NCI-H345 treated with DMSO at 0.1 percent for 48 hours (cell line): ENCODE measurements around the gene ZNHIT2.
A peak's percentile ranks its signal among the peaks of the same experiment; 100 is the strongest.
"Not testable (repeated sequence)": the region's sequence is repeated elsewhere in the genome, so short reads cannot be mapped to it uniquely, and the experiment has no call there.

Source experiments
- DNase-seq: peaks from one replicate; lab custom pipeline; 2025; ENCODE audit not compliant: unreplicated experiment; lab: John Stamatoyannopoulos, UW

ZNHIT2 gene

DNA sequence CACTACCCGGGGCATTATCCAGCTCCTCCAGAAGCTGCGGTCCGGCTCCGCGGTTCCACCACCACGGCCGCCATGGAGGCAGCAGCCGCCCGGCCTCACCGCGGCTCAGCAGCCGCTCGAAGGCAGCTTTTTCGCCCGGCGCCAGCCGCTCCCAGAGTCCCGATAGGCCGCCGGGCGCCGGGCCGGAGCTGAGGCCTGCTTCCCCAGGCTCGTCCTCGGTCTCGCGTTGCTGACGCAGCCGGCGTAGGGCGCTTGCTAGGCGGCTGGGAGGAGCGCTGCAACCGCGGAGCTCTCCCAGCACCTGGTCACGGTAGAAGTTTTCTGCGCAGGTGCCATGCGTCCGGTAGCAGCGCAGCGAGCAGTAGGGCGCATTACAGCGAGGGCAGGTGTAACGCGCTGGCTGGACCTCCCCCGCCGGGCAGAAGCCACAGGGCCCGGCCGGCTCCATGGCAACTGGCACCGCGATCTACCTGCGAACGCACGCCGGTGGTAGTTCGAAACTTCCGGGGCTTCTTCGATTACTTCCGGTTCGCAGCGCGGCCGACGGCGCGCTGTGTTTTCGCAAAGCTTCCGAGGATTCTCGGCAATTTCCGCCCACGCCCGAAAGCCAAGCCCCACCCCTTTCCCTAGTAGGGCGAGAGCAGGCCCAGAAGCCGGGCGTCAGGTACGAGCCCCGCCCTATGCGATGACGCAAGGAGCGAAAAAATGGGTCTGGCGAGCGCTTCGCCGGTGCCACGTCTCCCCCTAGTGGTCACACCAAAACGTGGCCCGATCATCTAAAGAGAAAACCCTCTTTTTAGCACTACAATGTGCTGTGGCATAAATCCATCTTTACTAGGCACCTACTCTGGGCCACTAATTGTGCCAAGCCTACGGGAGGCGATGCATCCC, at the start of gene ZNHIT2:
ZNHIT2 (minus strand) TSS at position 496 of the 891 bp plus-strand sequence; CDS start at position 448, 48 bp downstream.
- peak; percentile 97 for DNase-seq

DNA sequence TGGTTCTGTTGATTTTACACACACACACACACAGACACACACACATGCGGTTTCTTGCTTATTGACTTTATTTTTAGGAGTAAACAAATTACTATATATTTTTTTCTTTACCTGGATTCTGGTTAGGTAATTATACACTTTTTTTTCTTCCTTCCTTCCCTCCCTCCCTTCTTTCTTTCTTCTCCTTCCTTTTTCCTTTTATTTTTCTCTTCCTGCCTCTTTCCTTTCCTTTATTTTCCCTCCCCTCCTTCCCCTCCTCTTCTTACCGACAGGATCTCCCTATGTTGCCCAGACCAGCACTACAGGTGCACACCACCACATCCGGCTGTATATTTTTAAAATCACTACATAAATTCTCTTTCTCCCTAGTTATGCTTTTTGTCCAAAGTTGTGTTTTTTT, 49.4 kb upstream of the ZNHIT2 start:
- DNase-seq = no peak

DNA sequence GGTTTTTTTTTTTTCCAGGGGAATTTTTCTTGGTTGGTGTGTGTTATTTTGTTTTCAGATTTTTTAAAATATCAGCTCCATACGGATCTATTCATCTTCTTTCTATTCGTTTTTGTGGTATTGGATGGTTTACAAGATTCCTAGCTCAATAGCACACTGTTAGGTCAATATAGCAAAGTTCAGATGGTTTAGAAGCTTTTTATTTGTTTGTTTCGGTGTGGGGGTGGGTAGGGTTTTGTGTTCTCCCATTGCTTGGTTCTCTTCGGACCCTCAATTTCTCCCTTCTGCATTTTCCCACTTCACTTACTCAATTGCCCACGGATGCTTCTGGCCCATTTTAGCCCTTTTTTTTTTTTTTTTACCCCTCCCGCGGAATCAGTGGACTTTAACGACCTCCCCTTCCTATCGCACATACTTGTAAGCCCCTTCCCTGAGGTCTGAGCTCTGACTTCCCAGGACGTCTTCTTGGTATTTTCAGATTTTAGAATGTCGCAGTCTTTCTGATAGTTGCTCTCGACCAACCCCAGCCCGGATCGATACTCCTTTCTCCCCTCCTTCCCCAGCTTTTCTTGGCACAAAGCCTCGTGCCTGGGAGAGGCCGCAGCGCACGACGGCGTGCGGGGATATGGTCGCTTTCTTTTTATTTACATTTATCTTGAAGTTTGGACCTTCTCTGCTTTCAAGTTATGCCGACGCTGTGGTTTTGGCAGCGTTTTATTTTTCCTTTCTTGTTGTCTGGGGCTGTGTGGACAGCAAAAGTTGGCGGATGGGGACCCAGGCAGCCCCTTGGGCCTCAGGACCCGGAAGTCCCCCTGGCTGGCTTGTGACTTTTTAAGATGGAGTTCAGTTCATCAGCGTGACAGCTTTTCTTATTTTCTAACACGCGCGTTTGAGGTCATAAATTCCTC, 48.2 kb upstream of the ZNHIT2 start:
- DNase-seq = no peak

DNA sequence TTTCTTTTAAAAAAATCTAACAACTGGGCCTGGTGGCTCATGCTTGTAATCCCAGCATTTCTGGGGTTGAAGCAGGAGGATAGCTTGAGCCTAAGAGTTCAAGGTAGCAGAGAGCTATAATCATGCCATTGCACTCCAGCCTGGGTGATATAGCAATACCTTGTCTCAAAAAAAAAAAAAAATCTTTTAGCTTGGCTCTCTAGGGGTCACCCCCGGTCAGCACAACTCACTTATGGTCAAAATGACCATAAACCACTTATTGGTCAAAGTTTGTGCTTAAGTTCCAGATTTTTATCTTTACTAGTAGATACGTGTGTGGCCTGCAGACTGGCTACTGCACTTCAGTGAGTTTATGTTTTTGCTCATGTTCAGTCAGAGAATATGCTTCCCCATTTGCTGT, 46.2 kb upstream of the ZNHIT2 start:
- DNase-seq = no peak

DNA sequence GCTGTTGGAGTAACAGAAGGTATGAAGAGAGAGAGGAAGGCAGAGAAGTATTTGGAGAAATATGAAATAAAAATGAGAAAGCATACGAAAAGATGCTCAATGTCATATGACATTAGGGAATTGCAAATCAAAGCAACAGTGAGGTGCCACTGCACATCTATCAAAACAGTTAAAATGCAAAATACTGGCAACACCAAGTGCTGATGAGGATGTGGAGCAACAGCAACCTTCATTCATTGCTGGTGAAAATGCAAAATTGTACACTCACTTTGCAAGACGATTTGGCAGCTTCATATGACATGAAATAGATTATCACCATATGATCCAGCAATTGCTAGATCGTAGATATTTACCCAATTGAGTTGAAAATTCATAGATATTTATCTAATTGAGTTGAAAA, 43.1 kb upstream of the ZNHIT2 start:
- no peak for DNase-seq

DNA sequence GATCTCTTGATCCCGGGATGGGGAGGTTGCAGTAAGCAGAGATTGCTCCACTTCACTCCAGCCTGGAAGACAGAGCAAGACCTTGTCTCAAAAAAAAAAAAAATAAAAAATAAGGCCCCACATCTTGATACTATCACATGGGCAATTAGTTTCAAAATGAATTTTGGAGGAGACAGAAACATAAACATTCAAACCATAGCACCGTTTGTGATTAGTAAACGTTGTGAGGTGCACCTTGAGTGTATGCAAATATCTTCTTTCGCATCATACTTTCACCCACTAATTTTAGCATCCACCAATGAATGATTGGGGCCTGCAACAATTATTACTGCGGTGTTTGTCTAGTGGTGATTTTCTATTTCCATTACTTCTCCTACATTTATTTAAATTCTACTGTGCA, 41.5 kb upstream of the ZNHIT2 start:
- no peak for DNase-seq

DNA sequence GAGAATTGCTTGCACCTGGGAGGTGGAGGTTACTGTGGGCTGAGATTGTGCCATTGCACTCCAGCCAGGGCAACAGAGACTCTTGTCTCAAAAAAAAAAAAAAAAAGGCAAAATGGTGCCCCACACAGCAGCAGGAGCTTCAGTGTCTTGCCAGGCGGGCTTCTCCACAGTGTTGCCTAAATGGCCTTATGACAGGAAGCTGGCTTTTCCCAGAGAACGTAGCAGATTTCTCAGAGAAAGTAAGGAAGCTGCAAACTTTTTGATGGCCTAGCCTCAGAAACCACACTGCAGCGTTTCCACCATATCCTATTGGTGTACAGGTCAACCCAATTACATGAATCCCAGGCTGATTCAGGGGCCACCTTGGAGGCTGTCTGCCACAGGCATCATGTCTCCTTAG, 39.8 kb upstream of the ZNHIT2 start:
- DNase-seq = no peak

DNA sequence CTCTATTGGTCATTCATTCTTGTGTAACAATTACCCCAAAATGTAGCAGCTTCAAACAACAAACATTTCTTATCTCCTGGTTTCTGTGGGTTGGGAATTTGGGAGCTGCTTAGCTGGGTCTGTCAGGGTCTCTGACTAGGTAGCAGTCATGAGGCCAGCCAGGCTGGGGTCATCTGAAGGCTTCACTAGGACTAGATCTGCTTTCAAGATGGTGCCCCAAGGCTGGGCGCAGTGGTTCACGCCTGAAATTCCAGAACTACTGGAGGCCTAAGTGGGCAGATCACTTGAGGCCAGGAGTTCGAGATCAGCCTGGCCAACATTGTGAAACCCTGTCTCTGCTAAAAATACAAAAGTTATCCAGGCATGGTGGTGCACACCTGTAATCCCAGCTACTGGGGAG, 39.4 kb upstream of the ZNHIT2 start:
- no peak for DNase-seq

DNA sequence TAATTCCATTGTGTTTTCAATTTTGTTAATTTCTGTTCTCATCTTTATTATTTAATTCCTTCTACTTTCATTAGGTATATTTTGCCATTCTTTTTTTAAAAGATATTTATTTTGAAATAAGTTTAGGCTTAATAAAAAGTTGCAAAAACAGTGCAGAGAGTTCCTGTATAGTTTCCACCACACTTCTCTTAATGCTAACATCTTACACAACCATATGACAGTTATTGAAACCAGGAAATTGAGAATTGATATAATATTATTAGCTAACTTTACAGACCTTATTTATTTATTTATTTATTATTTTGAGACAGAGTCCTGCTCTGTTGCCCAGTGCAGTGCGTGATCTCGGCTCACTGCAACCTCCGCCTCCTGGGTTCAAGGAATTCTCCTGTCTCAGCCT, 38.8 kb upstream of the ZNHIT2 start:
- no peak for DNase-seq

DNA sequence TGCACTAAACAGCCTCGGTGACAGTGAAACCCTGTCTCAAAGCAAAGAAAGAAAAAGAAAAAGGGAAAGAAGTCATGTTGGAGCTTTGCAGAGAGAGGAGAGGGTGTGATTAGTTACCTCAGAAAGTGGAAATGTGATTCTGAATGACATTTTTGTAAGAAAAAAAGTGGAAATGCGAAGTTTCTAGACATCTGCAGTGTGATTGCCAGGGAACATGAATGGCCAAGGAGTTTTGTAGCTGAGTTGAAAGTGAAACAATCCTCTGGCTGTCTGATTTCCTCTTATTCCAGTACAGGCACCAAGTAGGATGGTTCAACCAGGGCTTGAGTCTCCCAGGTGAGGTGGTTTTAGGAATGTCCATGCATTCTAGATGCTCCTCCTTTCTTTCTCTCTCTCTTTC, 34.6 kb upstream of the ZNHIT2 start:
- DNase-seq = no peak

DNA sequence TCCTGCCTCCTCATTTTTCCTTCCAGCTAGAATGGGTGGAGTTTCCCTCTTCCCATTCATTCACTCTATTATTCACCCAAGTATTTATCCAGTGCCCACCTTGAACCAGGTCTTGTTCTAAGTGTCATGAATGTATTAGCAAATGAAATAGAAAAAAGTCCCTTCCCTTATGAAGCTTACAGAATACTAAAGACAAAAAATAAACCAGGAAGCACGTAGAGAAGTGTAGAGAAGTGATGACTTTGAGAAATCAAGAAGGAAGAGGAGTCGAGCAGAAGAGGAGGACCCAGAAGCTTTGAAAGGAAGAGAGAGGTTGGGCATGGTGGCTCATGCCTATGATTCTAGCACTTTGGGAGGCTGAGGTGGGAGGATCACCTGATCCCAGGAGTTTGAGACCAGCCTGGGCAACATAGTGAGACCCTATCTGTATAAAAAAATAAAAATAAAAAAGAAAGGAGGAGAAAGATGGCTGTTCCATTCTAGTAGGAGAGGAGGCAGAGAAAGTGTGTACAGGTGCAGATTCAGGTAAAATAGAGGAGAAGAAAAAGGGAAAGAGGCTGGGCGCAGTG, 33.9 kb upstream of the ZNHIT2 start:
- DNase-seq = no peak

DNA sequence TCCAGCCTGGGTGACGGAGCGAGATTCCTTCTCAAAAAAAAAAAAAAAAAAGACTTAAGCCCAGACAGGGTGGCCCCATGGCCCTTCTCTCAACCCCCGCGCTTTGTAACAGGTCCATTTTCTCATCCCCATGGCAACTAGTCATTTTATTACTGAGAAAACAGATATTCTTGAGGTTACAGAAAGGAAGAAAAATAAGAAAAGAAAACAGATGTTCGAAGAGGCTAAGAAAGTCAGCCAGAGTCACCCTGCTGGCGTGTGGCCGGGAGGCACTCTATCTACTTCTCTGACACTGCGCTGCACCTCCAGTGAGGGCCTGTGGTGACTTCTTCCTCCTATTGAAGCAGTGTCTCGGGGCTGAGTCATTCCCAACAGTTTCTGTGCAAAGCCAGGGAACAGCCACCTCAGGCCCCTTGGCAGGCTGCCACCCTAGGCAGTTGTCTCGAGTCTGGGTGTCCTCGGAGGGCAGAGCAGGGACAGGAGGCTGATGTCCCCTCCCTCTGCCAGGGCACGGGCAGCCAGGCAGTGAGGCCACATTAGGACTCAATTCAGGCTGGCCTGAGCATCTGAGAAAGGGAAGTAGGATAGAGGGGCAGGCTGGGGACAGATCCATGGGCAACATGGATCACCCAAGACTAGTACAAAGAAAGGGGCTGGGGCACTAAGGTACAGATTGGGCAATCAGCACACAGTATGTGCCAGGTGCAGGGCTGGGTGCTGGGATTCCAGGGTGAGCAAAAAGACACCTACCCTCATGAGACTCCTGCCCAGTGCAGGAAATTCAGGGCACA, 33.2 kb upstream of the ZNHIT2 start:
- DNase-seq = no peak

DNA sequence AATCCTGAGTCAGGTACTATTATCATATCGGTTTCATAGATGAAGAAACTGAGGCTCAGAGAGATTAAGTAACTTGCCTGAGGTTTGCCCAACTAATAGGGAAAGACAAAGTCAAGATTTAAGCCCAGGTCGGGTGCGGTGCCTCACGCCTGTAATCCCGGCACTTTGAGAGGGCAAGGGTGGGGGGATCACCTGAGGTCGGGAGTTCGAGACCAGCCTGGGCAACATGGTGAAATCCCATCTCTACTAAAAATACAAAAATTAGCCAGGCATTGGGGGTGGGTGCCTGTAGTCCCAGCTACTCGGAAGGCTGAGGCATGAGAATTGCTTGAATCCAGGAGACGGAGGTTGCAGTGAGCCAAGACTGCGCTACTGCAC, 32.6 kb upstream of the ZNHIT2 start:
- not testable (repeated sequence) for DNase-seq

DNA sequence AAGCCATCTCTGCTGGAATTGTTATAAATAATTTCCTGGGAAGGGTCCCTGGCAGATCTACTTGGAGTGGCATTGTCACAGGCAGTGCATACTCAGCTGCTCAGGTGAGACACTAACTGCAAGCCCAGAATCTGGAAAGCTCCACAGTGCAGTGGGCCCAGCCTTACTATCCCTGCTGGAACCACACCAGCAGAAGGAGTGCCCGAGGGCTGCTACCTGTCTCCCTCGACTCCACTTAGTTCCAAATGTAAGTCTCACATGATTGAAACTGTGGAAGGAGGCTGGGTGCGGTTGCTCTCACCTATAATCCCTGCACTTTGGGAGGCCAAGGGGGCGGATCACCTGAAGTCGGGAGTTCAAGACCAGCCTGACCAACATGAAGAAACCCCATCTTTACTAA, 31.2 kb upstream of the ZNHIT2 start:
- no peak for DNase-seq

DNA sequence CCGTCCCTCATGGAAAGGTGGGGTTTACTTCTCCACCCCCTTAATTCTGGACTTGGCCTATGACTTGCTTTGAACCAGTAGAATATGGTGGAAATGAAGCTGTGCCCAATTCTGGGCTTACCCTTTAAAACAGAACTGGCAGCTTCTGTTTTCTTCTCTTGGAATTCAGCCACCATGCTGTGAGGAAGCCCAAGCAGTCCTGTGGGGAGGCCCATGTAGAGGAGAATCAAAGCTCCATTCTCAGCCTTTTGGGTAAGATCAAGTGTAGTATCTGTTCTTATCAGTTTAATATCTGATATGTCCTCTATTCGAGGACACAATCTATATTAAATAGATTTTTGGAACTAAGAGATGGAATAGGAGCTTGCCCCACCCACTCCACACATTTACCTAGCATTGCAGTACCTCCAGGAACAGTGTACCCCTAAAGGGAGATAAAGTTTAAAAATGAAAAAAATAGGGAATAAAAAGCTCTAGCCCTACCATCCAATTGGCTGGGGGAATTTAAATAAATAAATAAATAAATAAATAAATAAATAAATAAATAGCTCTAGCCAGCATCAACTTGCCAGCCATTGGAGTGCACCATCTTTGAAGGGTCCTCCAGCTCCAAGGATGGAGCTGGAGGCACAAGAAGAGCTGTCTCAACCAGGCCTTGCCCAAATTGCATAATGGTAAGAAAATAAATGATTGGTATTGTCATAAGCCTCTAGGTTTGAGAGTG, 30.0 kb upstream of the ZNHIT2 start:
- no peak for DNase-seq

DNA sequence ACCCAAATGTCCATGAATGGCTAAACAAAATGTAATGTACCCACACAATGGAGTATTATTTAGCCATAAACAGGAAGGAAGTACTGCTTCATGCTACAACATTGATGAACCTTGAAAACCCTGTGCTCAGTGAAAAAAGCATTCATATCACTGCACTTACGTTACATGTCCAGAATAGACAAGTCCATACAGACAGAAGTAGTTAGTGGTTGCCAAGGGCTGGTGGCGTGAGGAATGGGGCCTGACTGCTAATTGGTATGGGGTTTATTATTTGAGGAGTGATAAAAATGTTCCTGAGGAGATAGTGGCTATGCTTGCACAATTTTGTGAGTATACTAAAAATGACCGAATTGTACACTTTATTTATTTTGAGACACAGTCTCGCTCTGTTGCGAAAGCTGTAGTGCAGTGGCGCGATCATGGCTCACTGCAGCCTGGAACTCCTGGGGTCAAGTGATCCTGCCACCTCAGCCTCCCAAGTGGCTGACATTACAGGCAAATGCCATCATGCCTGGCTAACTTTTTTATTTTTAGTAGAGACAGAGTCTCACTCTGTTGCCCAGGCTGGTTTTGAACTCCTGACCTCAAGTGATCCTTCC, 24.5 kb upstream of the ZNHIT2 start:
- no peak for DNase-seq

DNA sequence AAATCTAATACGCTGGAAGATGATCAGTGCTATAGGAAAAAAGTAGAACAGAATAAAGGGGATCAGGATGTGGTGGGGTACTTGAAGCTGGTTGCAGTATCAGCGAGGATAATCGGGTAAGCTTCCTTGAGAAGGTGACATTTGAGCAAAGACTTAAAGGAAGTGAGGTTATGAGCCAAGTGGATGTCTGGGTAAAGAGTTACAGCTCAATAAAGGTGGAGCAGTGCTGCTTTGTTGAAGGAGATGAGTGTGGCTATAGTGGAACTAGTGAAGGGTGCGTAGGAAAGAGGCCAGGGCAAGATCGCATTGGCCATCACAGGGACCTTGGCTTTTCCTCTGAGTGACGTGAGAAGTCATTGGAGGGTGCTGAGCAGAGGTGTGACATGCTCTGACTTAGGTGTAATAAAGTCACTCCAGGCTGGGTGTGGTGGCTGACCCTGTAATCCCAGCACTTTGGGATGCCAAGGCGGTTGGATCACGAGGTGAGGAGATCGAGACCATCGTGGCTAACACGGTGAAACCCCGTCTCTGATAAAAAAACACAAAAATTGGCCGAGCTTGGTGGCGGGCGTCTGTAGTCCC, 19.1 kb upstream of the ZNHIT2 start:
- no peak for DNase-seq

DNA sequence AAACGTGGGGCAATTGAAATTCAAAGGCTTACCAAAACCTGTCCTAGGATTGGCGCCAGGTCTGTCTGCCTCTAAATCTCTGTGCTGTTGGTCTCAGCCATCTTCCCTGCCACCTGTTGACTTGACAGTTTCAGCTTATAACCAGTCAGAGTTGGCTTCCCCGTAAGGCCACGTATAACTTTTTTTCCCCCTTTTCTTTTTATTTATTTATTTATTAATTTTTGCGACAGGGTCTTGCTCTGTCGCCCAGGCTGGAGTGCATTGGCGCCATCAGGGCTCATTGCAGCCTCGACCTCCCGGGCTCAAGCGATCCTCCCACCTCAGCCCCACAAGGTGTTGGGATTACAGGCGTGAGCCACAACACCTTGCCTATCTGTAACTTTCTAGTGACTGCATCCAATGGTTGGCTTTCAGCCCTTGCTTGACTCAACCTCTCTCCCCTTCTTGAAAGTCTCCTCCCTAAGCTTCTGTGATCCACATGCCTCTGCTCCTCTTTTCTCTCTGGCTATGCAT, 18.2 kb upstream of the ZNHIT2 start:
- no peak for DNase-seq

DNA sequence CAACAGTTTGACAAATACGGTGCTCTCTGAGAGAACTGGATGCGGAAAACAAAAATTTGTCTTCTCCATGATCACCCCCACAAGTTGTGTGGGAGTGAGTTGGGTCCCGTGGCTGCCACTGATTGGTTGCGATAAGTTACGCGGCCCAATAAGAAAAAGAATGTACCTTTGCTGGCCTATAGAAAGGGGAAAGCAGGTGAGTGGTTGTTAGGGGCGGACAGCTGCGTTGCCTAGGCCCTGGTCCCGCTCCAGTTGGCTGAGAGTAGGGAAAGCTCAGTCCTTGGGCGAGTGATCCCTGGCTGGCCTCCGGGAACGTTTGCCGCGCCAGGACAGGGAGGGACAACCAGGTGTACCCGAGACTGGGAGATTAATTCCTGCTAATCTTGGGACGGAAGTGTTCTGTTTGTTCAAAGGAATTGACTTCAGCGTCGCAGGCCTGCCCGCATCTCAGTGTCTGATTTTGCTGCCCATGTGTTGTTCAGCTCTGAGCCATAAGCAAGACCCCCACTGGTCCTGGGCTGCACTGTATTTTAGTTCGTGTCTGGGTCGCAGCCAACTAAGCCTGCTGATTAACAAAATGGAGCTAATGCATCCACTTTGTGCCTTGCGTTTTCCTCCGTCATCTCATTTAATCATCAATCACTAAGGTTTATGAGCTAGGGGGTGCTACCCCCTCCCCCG, 17.6 kb upstream of the ZNHIT2 start:
- DNase-seq = peak; percentile 99
